Astrocyte of the spinal cord (primary cell): ENCODE measurements around the gene OSBPL9.

Experiments
- DNase-seq: peaks from one replicate; pipeline ENCODE4 v3.0.0; 2011; ENCODE audit warnings: low read depth, low spot score
- H3K4me3 ChIP-seq: 2 replicates; pipeline ENCODE4 v1.5.1; 2011; ENCODE audit warnings: low read depth, mild to moderate bottlenecking, low read length, moderate library complexity
- in situ Hi-C: cut with HindIII; loops from 2 replicates; pipeline ENCODE4 v1.10.0; 2017; ENCODE audit warnings: low sequenced_read_pairs
- TF ChIP-seq, protein P1 (sequence below): IDR thresholded peaks from 2 replicates; pipeline ENCODE4 v1.5.1; 2012; ENCODE audit warnings: low read depth, mild to moderate bottlenecking, low read length, inconsistent platforms

OSBPL9 gene

DNA sequence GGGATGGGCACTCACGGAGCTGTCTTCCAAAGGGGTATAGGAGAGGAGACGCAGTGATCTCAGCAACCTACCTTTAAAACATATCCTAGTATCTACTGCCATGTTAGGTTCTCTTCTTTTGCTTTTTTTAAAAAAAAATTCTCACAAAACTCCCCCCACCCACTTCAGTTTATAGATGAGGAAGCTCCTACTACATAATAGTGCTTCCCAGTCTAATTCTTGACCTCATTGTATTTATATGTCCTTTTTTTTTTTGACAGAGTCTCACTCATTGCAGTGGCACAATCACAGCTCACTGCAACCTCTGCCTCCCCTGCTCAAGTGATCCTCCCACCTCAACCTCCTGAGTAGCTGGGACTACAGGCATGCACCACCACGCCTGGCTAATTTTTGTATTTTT is 99.9 kb downstream of the OSBPL9 start:
- in situ Hi-C loops: no loop called here
- no peak for DNase-seq

DNA sequence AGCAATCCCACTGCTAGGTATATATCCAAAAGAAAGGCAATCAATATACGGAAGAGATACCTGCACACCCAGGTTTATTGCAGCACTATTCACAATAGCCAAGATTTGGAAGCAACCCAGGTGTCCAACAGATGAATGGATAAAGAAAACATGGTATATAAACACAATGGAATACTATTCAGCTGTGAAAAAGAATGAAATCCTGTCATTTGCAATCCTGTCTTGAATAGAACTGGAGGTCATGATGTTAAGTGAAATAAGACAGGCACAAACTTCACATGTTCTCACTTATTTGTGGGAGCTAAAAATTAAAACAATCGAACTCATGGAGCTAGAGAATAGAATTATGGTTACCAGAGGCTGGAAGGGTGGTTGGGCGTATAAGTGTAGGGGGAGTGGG is 101.0 kb downstream of the OSBPL9 start:
- DNase-seq: no peak
- H3K4me3 ChIP-seq: no peak overlapping the region
- TF ChIP-seq, protein P1, sequence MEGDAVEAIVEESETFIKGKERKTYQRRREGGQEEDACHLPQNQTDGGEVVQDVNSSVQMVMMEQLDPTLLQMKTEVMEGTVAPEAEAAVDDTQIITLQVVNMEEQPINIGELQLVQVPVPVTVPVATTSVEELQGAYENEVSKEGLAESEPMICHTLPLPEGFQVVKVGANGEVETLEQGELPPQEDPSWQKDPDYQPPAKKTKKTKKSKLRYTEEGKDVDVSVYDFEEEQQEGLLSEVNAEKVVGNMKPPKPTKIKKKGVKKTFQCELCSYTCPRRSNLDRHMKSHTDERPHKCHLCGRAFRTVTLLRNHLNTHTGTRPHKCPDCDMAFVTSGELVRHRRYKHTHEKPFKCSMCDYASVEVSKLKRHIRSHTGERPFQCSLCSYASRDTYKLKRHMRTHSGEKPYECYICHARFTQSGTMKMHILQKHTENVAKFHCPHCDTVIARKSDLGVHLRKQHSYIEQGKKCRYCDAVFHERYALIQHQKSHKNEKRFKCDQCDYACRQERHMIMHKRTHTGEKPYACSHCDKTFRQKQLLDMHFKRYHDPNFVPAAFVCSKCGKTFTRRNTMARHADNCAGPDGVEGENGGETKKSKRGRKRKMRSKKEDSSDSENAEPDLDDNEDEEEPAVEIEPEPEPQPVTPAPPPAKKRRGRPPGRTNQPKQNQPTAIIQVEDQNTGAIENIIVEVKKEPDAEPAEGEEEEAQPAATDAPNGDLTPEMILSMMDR: no peak
- in situ Hi-C loops: no loop called here

More for the DNA sequence above, 99.9 kb downstream of the OSBPL9 start:
- no peak overlapping the region for H3K4me3 ChIP-seq
- TF ChIP-seq, protein P1: no peak

DNA sequence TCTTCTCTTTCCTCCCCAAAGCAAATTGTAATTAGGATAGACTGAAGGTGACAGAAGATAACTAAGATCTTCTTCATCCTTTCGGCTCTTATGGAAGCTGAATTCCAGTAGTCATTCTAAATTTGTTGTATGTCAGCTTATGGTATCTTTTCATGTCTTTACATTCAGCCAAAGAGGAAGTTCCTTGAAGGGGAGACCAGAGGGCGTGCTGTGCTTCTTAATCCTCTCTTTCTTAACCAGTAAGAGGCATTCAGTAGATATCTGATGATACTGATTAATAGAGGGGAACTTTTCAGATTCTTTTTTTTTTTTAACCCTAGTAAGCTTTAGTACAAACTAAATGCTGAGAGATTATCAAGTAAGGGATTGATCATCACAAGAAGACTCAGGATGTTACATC is 102.3 kb downstream of the OSBPL9 start:
- no peak for DNase-seq
- H3K4me3 ChIP-seq: no peak overlapping the region
- in situ Hi-C loops: no loop called here
- TF ChIP-seq, protein P1: no peak

DNA sequence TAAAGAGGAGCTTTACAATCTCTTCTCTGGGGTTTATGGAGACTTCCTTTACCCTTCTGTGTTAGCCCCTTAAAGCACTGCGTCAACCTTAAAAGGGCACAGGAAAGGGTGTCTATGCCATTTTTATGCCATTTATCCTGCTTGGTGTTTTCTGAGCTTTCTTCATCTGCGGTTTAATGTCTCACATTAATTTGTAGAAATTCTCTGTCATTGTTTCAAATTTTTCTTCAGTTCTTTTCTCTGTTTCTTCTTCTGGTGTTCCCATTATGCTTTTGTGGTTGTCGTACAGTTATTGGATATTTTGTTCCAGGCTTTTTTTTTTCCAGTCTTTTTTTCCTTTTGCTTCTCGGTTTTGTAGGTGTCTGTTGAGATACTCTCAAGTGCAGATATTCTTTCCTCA is 107.9 kb downstream of the OSBPL9 start:
- no peak overlapping the region for H3K4me3 ChIP-seq
- no peak for DNase-seq
- TF ChIP-seq, protein P1: no peak
- in situ Hi-C loops: no loop called here

DNA sequence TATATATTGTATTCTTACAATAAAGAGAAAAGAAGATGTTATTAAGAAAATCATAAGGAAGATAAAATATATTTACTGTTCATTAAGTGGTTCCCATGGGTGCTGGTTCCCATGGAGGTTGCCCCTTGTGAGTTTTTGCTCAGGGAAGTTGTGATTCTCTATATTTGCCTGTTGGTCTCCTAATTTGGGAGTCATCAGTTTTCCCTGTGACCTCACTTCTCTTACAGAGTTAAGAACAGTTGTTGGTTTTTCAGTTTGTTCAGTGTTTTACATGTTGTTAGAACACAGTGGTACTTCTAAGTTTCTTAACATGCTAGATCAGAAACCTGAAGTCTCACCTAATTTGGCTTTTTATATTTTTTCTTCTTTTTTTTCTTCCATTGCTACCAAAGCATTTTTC is 109.2 kb downstream of the OSBPL9 start:
- in situ Hi-C loops: no loop called here
- TF ChIP-seq, protein P1: no peak
- H3K4me3 ChIP-seq: no peak overlapping the region
- DNase-seq: no peak

DNA sequence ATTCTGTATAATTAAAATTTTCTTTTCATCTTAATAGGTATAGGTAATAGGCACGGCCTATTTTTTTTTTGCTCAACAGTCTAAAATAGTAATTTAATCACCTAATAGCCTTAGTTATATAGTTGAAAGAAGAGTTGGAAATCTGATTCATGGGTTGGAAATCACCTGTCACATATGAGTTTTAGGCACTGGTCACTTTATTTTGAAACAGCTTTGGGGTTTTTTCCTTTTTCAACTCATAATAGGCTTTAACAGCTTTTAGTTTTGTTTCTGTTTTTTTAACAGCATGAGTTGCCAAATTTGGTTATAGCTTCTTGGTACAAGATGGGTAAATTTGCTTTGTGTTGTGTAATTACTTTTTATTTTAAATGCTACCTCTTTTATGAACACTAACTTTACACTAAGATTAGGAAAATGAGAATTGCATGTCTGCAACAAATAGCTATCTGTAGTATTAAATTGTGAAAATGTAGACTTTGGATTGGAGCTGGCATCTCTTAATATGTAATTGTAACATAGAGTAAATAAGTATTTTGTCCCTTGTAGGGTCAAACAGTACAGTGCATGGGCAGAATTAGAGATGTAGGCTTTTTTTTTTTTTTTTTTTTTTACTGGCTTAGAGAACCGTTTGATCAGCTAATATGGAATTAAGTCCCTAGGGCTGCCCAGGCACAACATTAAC is 109.8 kb downstream of the OSBPL9 start:
- H3K4me3 ChIP-seq: no peak overlapping the region
- in situ Hi-C loops: no loop called here
- TF ChIP-seq, protein P1: no peak
- no peak for DNase-seq
